Endothelial cell of umbilical vein (primary cell): ENCODE data around the gene DLGAP1. TPM values are rescaled to one million over a fixed set of nuclear protein-coding genes. Genes with fewer than 3 reads are reported as not detected.

ENCODE experiments used
- BruUV-seq: library from RNA; stranded (reverse); fragments of 400-500 nt; replicated peaks from 2 replicates; lab custom pipeline; 2021; lab: Mats Ljungman, UMichigan
- CTCF ChIA-PET: fragments of 300-600, 350-600 bp; sonication (Branson Sonifier 250); formaldehyde crosslinking; loops from one replicate; lab custom pipeline; 2021; ENCODE audit warnings: antibody characterized with exemption, inconsistent platforms; lab: Charles Lee
- POLR2A ChIA-PET: fragments of 300-600, 350-600 bp; sonication (Branson Sonifier 250); formaldehyde crosslinking; loops from one replicate; lab custom pipeline; 2021; ENCODE audit warnings: antibody characterized with exemption, inconsistent platforms; lab: Charles Lee
- DNase-seq: peaks from one replicate; pipeline ENCODE4 v3.0.0-alpha.2; 2011; ENCODE audit warnings: low read depth, low spot score
- FAIRE-seq: peaks from 2 replicates; lab custom pipeline; 2011; peaks lifted over from hg19 to GRCh38; lab: Jason Lieb, UNC
- H2AFZ ChIP-seq: 2 replicates; pipeline ENCODE4 v1.6.0; 2012; ENCODE audit warnings: low read depth, low read length, control low read depth, inconsistent platforms
- H3K27ac ChIP-seq: 2 replicates; pipeline ENCODE4 v1.5.1; 2011; ENCODE audit warnings: low read depth, mild to moderate bottlenecking, control low read depth, low read length, moderate library complexity; ENCODE audit not compliant: insufficient read depth
- H3K27me3 ChIP-seq, 2 experiments: 2 replicates each; pipeline versions ENCODE4 v1.6.0 to v1.6.1; 2011; ENCODE audit warnings: low read length in 2 of 2, mixed read lengths in 1 of 2; ENCODE audit not compliant: control insufficient read depth in 2 of 2, insufficient read depth in 2 of 2
- H3K36me3 ChIP-seq, 2 experiments: 2 replicates in 1 of 2; 3 replicates in 1 of 2; pipeline ENCODE4 v1.5.1; 2011; ENCODE audit warnings: low read length in 2 of 2, mild to moderate bottlenecking in 1 of 2, moderate library complexity in 1 of 2; ENCODE audit not compliant: control insufficient read depth in 2 of 2, insufficient read depth in 2 of 2; ENCODE audit errors: extremely low read depth in 1 of 2
- H3K4me1 ChIP-seq: 3 replicates; pipeline ENCODE4 v1.5.1; 2011; ENCODE audit warnings: mild to moderate bottlenecking, low read length; ENCODE audit not compliant: control insufficient read depth, insufficient read depth; ENCODE audit errors: extremely low read depth
- H3K4me2 ChIP-seq: 2 replicates; pipeline ENCODE4 v1.6.1; 2011; ENCODE audit warnings: low read length, control low read depth, mixed read lengths; ENCODE audit not compliant: insufficient read depth
- H3K4me3 ChIP-seq, 3 experiments: fragments of 200-600 bp in 1 of 3; sonication (generic), shearing (Covaris generic) in 1 of 3; replicated peaks in 1 of 3; 2 replicates each; pipeline ENCODE4 v1.5.1; 2011 to 2016; ENCODE audit warnings: control low read depth in 3 of 3, low read length in 3 of 3, mild to moderate bottlenecking in 2 of 3, inconsistent platforms in 1 of 3, low read depth in 1 of 3, moderate library complexity in 1 of 3; ENCODE audit not compliant: insufficient read depth in 1 of 3
- H3K79me2 ChIP-seq: 2 replicates; pipeline ENCODE4 v1.6.0; 2012; ENCODE audit warnings: low read length, inconsistent platforms; ENCODE audit not compliant: control insufficient read depth, insufficient read depth
- H3K9ac ChIP-seq: replicated peaks from 2 replicates; pipeline ENCODE3; 2011; ENCODE audit warnings: low read length, control low read depth; ENCODE audit not compliant: insufficient read depth; ENCODE audit errors: extremely low read depth
- H3K9me1 ChIP-seq: replicated peaks from 3 replicates; pipeline ENCODE4 v1.6.0; 2011; ENCODE audit warnings: mild to moderate bottlenecking, low read length; ENCODE audit not compliant: control insufficient read depth, insufficient read depth; ENCODE audit errors: extremely low read depth
- H3K9me3 ChIP-seq: replicated peaks from 2 replicates; pipeline ENCODE4 v1.5.1; 2012; ENCODE audit warnings: low read length, inconsistent platforms; ENCODE audit not compliant: control insufficient read depth, insufficient read depth
- H4K20me1 ChIP-seq: replicated peaks from 2 replicates; pipeline ENCODE3; 2011; ENCODE audit warnings: mild to moderate bottlenecking, low read length; ENCODE audit not compliant: control insufficient read depth, insufficient read depth; ENCODE audit errors: extremely low read depth
- EZH2 ChIP-seq: IDR thresholded peaks from 2 replicates; pipeline ENCODE4 v1.6.1; 2012; ENCODE audit warnings: borderline replicate concordance, low read depth, mild to moderate bottlenecking, moderate library complexity, low read length, inconsistent platforms; ENCODE audit not compliant: severe bottlenecking
- FOS ChIP-seq: IDR thresholded peaks from 2 replicates; pipeline ENCODE4 v1.6.1; 2011; ENCODE audit warnings: mild to moderate bottlenecking, low read length, moderate library complexity, borderline replicate concordance; ENCODE audit not compliant: insufficient read depth
- GATA2 ChIP-seq: IDR thresholded peaks from 2 replicates; pipeline ENCODE4 v1.7.0; 2011; ENCODE audit warnings: low read depth, mild to moderate bottlenecking, moderate library complexity, mixed read lengths, low read length; ENCODE audit not compliant: insufficient read length, insufficient read depth
- JUN ChIP-seq: IDR thresholded peaks from 2 replicates; pipeline ENCODE4 v1.6.1; 2011; ENCODE audit warnings: borderline replicate concordance, low read depth; ENCODE audit not compliant: insufficient read length, insufficient read depth
- MYC ChIP-seq: IDR thresholded peaks from one replicate; pipeline ENCODE4 v1.6.1; 2011; ENCODE audit warnings: mild to moderate bottlenecking, low read depth, low read length
- POLR2A ChIP-seq: IDR thresholded peaks from 2 replicates; pipeline ENCODE4 v1.6.1; 2012; ENCODE audit warnings: low read depth, mild to moderate bottlenecking, control low read depth, low read length
- POLR2AphosphoS5 ChIP-seq: IDR thresholded peaks from 2 replicates; pipeline ENCODE4 v1.6.1; 2012; ENCODE audit warnings: low read depth, mild to moderate bottlenecking, control low read depth, low read length, moderate library complexity; ENCODE audit not compliant: insufficient read depth
- dilution Hi-C: fragments of 300-500 bp; cut with MboI; formaldehyde crosslinking; loops from one replicate; pipeline ENCODE4 v1.15.0; 2019; ENCODE audit warnings: low sequenced_read_pairs; ENCODE audit not compliant: extremely low pct_ligation_motif_present
- intact Hi-C: fragments of 100-400 bp; cut with micrococcal nuclease; formaldehyde crosslinking; loops from one replicate; pipeline ENCODE4 v1.10.0; 2022
- polyA plus RNA-seq, 4 experiments: library from polyadenylated mRNA; depleted of rRNA in 3 of 4; stranded (reverse) in 3 of 4; unstranded in 1 of 4; fragments of >200 nt; gene quantifications; 2 replicates each; pipeline versions ENCODE4 v1.2.1 to v1.2.3, GENCODE V29; 2011 to 2012; ENCODE audit warnings: missing spikeins in 1 of 4
- total RNA-seq: library from RNA; stranded (reverse); gene quantifications from 2 replicates; pipeline ENCODE4 v1.2.3, GENCODE V29; 2021
- TF ChIP-seq, protein P1 (sequence below): IDR thresholded peaks from 2 replicates; pipeline ENCODE4 v1.6.1; 2011; ENCODE audit not compliant: insufficient read depth, insufficient read length
- TF ChIP-seq, protein P2 (sequence below), 2 donors: IDR thresholded peaks; 1 replicate in 1 of 2; 2 replicates in 1 of 2; pipeline ENCODE4 v1.5.1; 2011; ENCODE audit warnings: low read length in 2 of 2, mild to moderate bottlenecking in 2 of 2, moderate library complexity in 2 of 2, control low read depth in 1 of 2, inconsistent platforms in 1 of 2, low read depth in 1 of 2; ENCODE audit not compliant: insufficient read depth in 1 of 2; ENCODE audit errors: extremely low read depth in 1 of 2

DLGAP1 gene
- total and polyA plus RNA-seq, 2 donors (not counting 3 experiments of a cell fraction or from before 2014, with no cell fraction given), result 0.04 TPM; not detected in 1

DNA sequence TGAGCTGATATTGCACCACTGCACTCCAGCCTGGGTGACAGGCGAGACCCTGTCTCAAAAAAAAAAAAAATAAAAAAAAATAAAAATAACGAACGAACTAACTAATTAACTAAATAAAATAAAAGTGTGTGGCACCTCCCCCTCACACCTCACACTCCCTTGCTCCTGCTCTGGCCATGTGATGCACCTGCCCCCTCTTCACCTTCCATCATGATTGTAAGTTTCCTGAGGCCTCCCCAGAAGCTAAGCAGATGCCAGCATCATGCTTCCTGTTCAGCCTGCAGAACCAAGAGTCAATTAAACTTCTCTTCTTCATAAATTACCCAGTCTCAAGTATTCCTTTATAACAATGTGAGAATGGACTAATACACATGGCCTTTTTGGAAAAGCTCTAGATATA is 773.0 kb downstream of the DLGAP1 start:
- ChIA-PET POLR2A (no interaction called here), CTCF (interaction anchor here (0.9 to 1.4 kb wide), 2 partner anchors 10 to 16 kb away, joined by 3 to 4 read pairs; no protein-coding TSS in a partner anchor)
- BruUV-seq, result no TSS peak
- H3K4me2 ChIP-seq, result no peak overlapping the region
- H3K4me3 ChIP-seq, result no peak overlapping the region
- H3K9ac ChIP-seq, result no peak overlapping the region
- intact Hi-C loops (no loop called here), dilution Hi-C loops (no loop called here)
- H3K4me1 ChIP-seq, result peaks cover 7% of the 10 kb centered on the region
- H3K36me3 ChIP-seq, result no peaks in the 10 kb centered on the region
- no peak overlapping the region for H2AFZ ChIP-seq
- FAIRE-seq (no peak), DNase-seq (no peak)
- H3K27me3 ChIP-seq, result no peaks in the 10 kb centered on the region
- no peak for TF ChIP-seq EZH2
- TF ChIP-seq POLR2A, result no peak
- no peak for TF ChIP-seq JUN
- TF ChIP-seq, protein P1, sequence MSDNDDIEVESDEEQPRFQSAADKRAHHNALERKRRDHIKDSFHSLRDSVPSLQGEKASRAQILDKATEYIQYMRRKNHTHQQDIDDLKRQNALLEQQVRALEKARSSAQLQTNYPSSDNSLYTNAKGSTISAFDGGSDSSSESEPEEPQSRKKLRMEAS, result no peak
- no peak for TF ChIP-seq MYC
- TF ChIP-seq, protein P2, sequence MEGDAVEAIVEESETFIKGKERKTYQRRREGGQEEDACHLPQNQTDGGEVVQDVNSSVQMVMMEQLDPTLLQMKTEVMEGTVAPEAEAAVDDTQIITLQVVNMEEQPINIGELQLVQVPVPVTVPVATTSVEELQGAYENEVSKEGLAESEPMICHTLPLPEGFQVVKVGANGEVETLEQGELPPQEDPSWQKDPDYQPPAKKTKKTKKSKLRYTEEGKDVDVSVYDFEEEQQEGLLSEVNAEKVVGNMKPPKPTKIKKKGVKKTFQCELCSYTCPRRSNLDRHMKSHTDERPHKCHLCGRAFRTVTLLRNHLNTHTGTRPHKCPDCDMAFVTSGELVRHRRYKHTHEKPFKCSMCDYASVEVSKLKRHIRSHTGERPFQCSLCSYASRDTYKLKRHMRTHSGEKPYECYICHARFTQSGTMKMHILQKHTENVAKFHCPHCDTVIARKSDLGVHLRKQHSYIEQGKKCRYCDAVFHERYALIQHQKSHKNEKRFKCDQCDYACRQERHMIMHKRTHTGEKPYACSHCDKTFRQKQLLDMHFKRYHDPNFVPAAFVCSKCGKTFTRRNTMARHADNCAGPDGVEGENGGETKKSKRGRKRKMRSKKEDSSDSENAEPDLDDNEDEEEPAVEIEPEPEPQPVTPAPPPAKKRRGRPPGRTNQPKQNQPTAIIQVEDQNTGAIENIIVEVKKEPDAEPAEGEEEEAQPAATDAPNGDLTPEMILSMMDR (IDR thresholded peaks at IDR 0.05; ENCODE audit: extremely low read depth in 1 of 2, insufficient read depth in 1 of 2, low read depth in 1 of 2, low read length in 2 of 2), result no peak
- no peak for TF ChIP-seq GATA2
- no peak for TF ChIP-seq POLR2AphosphoS5
- no peak for TF ChIP-seq FOS
- no peak overlapping the region for H3K27ac ChIP-seq
- no peaks in the 10 kb centered on the region for H3K79me2 ChIP-seq
- no peaks in the 10 kb centered on the region for H4K20me1 ChIP-seq
- H3K9me3 ChIP-seq, result no peaks in the 10 kb centered on the region
- no peaks in the 10 kb centered on the region for H3K9me1 ChIP-seq
